B cell (primary cell): ENCODE results near the gene TMSB4X.
"Not testable (repeated sequence)": the region's sequence is repeated elsewhere in the genome, so short reads cannot be mapped to it uniquely, and the experiment has no call there.

ENCODE experiments used
- CTCF ChIP-seq: fragments of 200-600 bp; IDR thresholded peaks from one replicate; pipeline ENCODE4 v1.8.0; 2022; ENCODE audit warnings: antibody characterized with exemption, mild to moderate bottlenecking
- EZH2 ChIP-seq: IDR thresholded peaks from 2 replicates; pipeline ENCODE4 v1.6.1; 2012; ENCODE audit warnings: borderline replicate concordance, low read depth, mild to moderate bottlenecking, moderate library complexity, low read length; ENCODE audit not compliant: insufficient read depth, poor library complexity, severe bottlenecking

GRCh38 chrX:12963210-12963850, 11.6 kb upstream of the TMSB4X start:
- not testable (repeated sequence) for TF ChIP-seq EZH2, CTCF
